Hepatocyte (in vitro differentiated cells): Measurements from ENCODE around the gene LIN9. TPM values are rescaled to one million over a fixed set of nuclear protein-coding genes. Genes with fewer than 3 reads are reported as not detected.
"Not testable (repeated sequence)": the region's sequence is repeated elsewhere in the genome, so short reads cannot be mapped to it uniquely, and the experiment has no call there.

Experiments
- DNase-seq: peaks from one replicate; pipeline ENCODE4 v3.0.0-alpha.2; 2016; ENCODE audit warnings: low spot score
- H2AFZ ChIP-seq: fragments of 200-600 bp; sonication (generic); 2 replicates; pipeline ENCODE4 v1.6.0; 2016; ENCODE audit warnings: antibody characterized with exemption, mild to moderate bottlenecking
- H3K27ac ChIP-seq: fragments of 200-600 bp; sonication (generic); 2 replicates; pipeline ENCODE4 v1.5.1; 2016; ENCODE audit warnings: mild to moderate bottlenecking
- H3K27me3 ChIP-seq: fragments of 200-600 bp; sonication (generic); 2 replicates; pipeline ENCODE4 v1.6.1; 2016
- H3K36me3 ChIP-seq: fragments of 200-600 bp; sonication (generic); replicated peaks from 2 replicates; pipeline ENCODE4 v1.5.1; 2016; ENCODE audit warnings: low read depth; ENCODE audit not compliant: insufficient read depth
- H3K4me1 ChIP-seq: fragments of 200-600 bp; sonication (generic); 2 replicates; pipeline ENCODE4 v1.5.1; 2016; ENCODE audit warnings: mild to moderate bottlenecking, moderate library complexity; ENCODE audit not compliant: insufficient read depth
- H3K4me2 ChIP-seq: fragments of 200-600 bp; sonication (generic); 2 replicates; pipeline ENCODE4 v1.6.0; 2016
- H3K4me3 ChIP-seq: fragments of 200-600 bp; sonication (generic); 2 replicates; pipeline ENCODE4 v1.5.1; 2016; ENCODE audit warnings: mild to moderate bottlenecking
- H3K79me2 ChIP-seq: fragments of 200-600 bp; sonication (generic); 2 replicates; pipeline ENCODE4 v1.6.0; 2017; ENCODE audit warnings: mild to moderate bottlenecking
- H3K9me2 ChIP-seq: fragments of 200-600 bp; sonication (generic); replicated peaks from 2 replicates; pipeline ENCODE4 v1.6.0; 2017; ENCODE audit warnings: mild to moderate bottlenecking; ENCODE audit not compliant: insufficient read depth
- H3K9me3 ChIP-seq: fragments of 200-600 bp; sonication (generic); 2 replicates; pipeline ENCODE4 v1.5.1; 2016; ENCODE audit warnings: low read depth, mild to moderate bottlenecking
- H4K20me1 ChIP-seq: fragments of 200-600 bp; sonication (generic); 2 replicates; pipeline ENCODE4 v1.6.0; 2016; ENCODE audit warnings: mild to moderate bottlenecking; ENCODE audit not compliant: insufficient read depth, poor library complexity, severe bottlenecking
- CTCF ChIP-seq: fragments of 200-600 bp; sonication (generic); IDR thresholded peaks from 2 replicates; pipeline ENCODE4 v1.5.1; 2016; ENCODE audit warnings: antibody characterized with exemption, mild to moderate bottlenecking; ENCODE audit not compliant: poor library complexity
- EZH2 ChIP-seq: fragments of 200-600 bp; sonication (generic); IDR thresholded peaks from 2 replicates; pipeline ENCODE4 v1.6.1; 2016; ENCODE audit warnings: antibody characterized with exemption, mild to moderate bottlenecking, borderline replicate concordance
- EZH2phosphoT487 ChIP-seq: fragments of 200-600 bp; sonication (generic); IDR thresholded peaks from one replicate; pipeline ENCODE4 v1.6.1; 2018; ENCODE audit warnings: antibody characterized with exemption, mild to moderate bottlenecking, low read depth, moderate library complexity; ENCODE audit not compliant: unreplicated experiment, severe bottlenecking
- whole genome bisulfite sequencing: methylation state at CpG from one replicate; pipeline ENCODE4 v1.1.6; 2016; ENCODE audit warnings: low lambda C conversion rate; ENCODE audit errors: missing lambda C conversion rate; 5-methylcytosine and 5-hydroxymethylcytosine counted together
- polyA plus RNA-seq: library from polyadenylated mRNA; unstranded; fragments of >200 nt; fragmentation: Nextera tagmentation; extraction: Ambion mirVana; gene quantifications from 2 replicates; pipeline ENCODE4 v1.2.1, GENCODE V29; 2016
- total RNA-seq: library from RNA; depleted of rRNA; stranded (reverse); fragments of >200 nt; gene quantifications from 2 replicates; pipeline ENCODE4 v1.2.3, GENCODE V29; 2014

Gene LIN9
- total and polyA plus RNA-seq, 2 experiments from 2014 or later, result 2.9 to 6.2 TPM

DNA sequence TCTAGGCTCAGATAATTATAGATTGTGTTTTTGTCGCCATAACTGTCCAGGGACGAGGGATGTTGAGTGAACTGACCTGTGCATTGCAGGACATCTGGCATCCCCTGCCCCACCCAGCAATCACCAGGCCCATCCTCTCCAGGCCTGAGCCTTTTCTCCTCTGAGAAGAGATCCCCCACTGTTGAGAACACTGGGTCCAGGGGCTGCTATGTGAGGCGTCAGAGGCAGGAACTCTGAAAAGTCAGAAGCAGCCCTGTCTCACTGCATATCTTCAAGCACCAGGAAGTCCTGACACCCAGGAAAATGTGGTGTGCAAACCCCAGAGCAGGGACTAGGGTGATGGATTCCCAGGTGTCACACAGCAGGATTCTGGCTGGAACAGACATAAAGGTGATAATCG, 105.3 kb downstream of the LIN9 start:
- no peaks in the 10 kb centered on the region for H3K4me1 ChIP-seq
- H3K27ac ChIP-seq, result no peak overlapping the region
- no peaks in the 10 kb centered on the region for H3K27me3 ChIP-seq
- H3K9me3 ChIP-seq, result no peaks in the 10 kb centered on the region
- TF ChIP-seq CTCF (no peak), EZH2 (no peak), EZH2phosphoT487 (no peak)
- WGBS, result 79% methylated on average over 4 of the region's 4 CpGs
- no peaks in the 10 kb centered on the region for H3K36me3 ChIP-seq
- H3K4me3 ChIP-seq, result no peak overlapping the region
- H2AFZ ChIP-seq, result no peak overlapping the region
- H3K9me2 ChIP-seq, result no peaks in the 10 kb centered on the region
- H4K20me1 ChIP-seq, result no peaks in the 10 kb centered on the region
- H3K4me2 ChIP-seq, result no peak overlapping the region
- no peak for DNase-seq
- H3K79me2 ChIP-seq, result no peaks in the 10 kb centered on the region

DNA sequence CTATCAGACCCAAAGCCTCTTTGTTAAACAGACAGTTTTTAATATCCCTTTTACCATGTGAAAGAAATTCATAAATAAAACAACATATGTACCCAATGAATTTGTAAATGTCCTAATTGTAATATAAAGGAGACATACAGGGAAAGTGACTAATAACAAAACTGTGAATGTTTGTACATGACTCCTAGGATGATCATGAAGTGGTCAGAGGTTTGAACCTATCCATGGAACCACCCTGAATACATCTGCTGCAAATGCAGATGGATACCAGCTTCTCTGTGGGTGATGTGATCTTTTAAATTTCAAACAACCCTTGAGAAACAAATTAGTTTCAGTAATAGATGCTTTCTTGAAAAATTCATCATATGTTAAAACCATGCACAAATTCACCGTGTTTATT, 105.7 kb downstream of the LIN9 start:
- WGBS, result 87% methylated on average over 1 of the region's 1 CpG
- Histone ChIP-seq H3K36me3 (no peaks in the 10 kb centered on the region), H3K4me1 (no peaks in the 10 kb centered on the region), H3K9me2 (no peaks in the 10 kb centered on the region), H3K9me3 (no peaks in the 10 kb centered on the region), H2AFZ (no peak overlapping the region), H4K20me1 (no peaks in the 10 kb centered on the region), H3K27me3 (no peaks in the 10 kb centered on the region), H3K79me2 (no peaks in the 10 kb centered on the region), H3K4me2 (no peak overlapping the region), H3K4me3 (no peak overlapping the region), H3K27ac (no peak overlapping the region)
- TF ChIP-seq CTCF (no peak), EZH2 (no peak), EZH2phosphoT487 (no peak)
- DNase-seq, result no peak

GRCh38 chr1:226202666-226203065, 106.3 kb downstream of the LIN9 start:
- H3K9me3 ChIP-seq, H4K20me1 ChIP-seq, H2AFZ ChIP-seq, H3K27me3 ChIP-seq, H3K4me3 ChIP-seq, H3K79me2 ChIP-seq, H3K9me2 ChIP-seq, H3K4me1 ChIP-seq, H3K27ac ChIP-seq, DNase-seq, H3K36me3 ChIP-seq, H3K4me2 ChIP-seq: not testable (repeated sequence)
- WGBS, result 93% methylated on average over 6 of the region's 6 CpGs

GRCh38 chr1:226202246-226202645, 106.7 kb downstream of the LIN9 start:
- no peak for TF ChIP-seq EZH2phosphoT487
- TF ChIP-seq EZH2, result no peak
- TF ChIP-seq CTCF, result no peak
- H3K4me2 ChIP-seq, result no peak overlapping the region
- no peak overlapping the region for H3K4me3 ChIP-seq
- no peaks in the 10 kb centered on the region for H3K4me1 ChIP-seq
- H4K20me1 ChIP-seq, result no peaks in the 10 kb centered on the region
- H3K9me3 ChIP-seq, result no peaks in the 10 kb centered on the region
- H3K9me2 ChIP-seq, result no peaks in the 10 kb centered on the region
- H3K36me3 ChIP-seq, result no peaks in the 10 kb centered on the region
- H3K79me2 ChIP-seq, result no peaks in the 10 kb centered on the region
- H3K27me3 ChIP-seq, result no peaks in the 10 kb centered on the region
- no peak for DNase-seq
- 92% methylated on average over 3 of the region's 3 CpGs for WGBS
- no peak overlapping the region for H2AFZ ChIP-seq
- no peak overlapping the region for H3K27ac ChIP-seq
